ENCODE results near the gene PARPBP. TPM values are rescaled to one million over a fixed set of nuclear protein-coding genes. Genes with fewer than 3 reads are reported as not detected.

Gene PARPBP
- total RNA-seq, 1 experiment from 2014 or later, result 14.3 TPM

- intact Hi-C loops (cut with micrococcal nuclease; ENCODE audit: unreplicated experiment), result no loop called here
- Histone ChIP-seq H3K9me3 (ENCODE audit: control insufficient read depth, insufficient read depth, low read depth, low read length) (no peaks in the 10 kb centered on the region), H3K4me3 (ENCODE audit: low read depth in 2 of 2, low read length in 2 of 2) (no peak overlapping the region), H3K36me3 (ENCODE audit: control insufficient read depth, insufficient read depth, low read length) (no peaks in the 10 kb centered on the region), H3K27ac (ENCODE audit: low read length) (no peak overlapping the region), H3K4me1 (ENCODE audit: control insufficient read depth, insufficient read depth, low read length) (no peaks in the 10 kb centered on the region), H3K27me3 (ENCODE audit: control insufficient read depth, insufficient read depth, low read length) (no peaks in the 10 kb centered on the region; the same call in 1 of the 2 replicates)
- BruUV-seq (replicated peaks), result no TSS peak
- no peak for TF ChIP-seq SIN3A (IDR thresholded peaks at IDR 0.05; ENCODE audit: borderline replicate concordance, insufficient read depth, low read depth, low read length)
- TF ChIP-seq CTCF (IDR thresholded peaks at IDR 0.05), result no peak
- no peak for TF ChIP-seq POLR2AphosphoS5 (IDR thresholded peaks at IDR 0.05; ENCODE audit: low read depth, low read length)
- no peak for TF ChIP-seq REST (IDR thresholded peaks at IDR 0.05; ENCODE audit: insufficient read depth in 1 of 2, low read depth in 2 of 2, low read length in 1 of 2)
- no peak for TF ChIP-seq TCF7L2 (IDR thresholded peaks at IDR 0.05; ENCODE audit: low read depth, low read length)
- peak; percentile 13 for DNase-seq (ENCODE audit: low read depth, low spot score)
- in situ Hi-C loops (cut with HindIII; ENCODE audit: low pct_unique_long_range_greater_than_20kb, low sequenced_read_pairs), result no loop called here
- peak; percentile 53; the same call in 1 of the 2 replicates for ATAC-seq
- CTCF ChIA-PET, result no interaction called here
- POLR2A ChIA-PET, result no interaction called here
Observed at GRCh38 chr12:102215992-102216691, 96.2 kb downstream of the PARPBP start.

GRCh38 chr12:102220736-102221135 is 100.8 kb downstream of the PARPBP start:
- Histone ChIP-seq H3K9me3 (ENCODE audit: control insufficient read depth, insufficient read depth, low read depth, low read length) (no peaks in the 10 kb centered on the region), H3K36me3 (ENCODE audit: control insufficient read depth, insufficient read depth, low read length) (no peaks in the 10 kb centered on the region), H3K27ac (ENCODE audit: low read length) (no peak overlapping the region), H3K4me3 (ENCODE audit: low read depth in 2 of 2, low read length in 2 of 2) (no peak overlapping the region), H3K27me3 (ENCODE audit: control insufficient read depth, insufficient read depth, low read length) (peaks cover 3% of the 10 kb centered on the region; the same call in 1 of the 2 replicates), H3K4me1 (ENCODE audit: control insufficient read depth, insufficient read depth, low read length) (no peaks in the 10 kb centered on the region)
- DNase-seq (ENCODE audit: low read depth, low spot score), result no peak
- in situ Hi-C loops (cut with HindIII; ENCODE audit: low pct_unique_long_range_greater_than_20kb, low sequenced_read_pairs), result no loop called here
- intact Hi-C loops (cut with micrococcal nuclease; ENCODE audit: unreplicated experiment), result no loop called here
- POLR2A ChIA-PET, result no interaction called here
- no peak for ATAC-seq
- TF ChIP-seq SIN3A (IDR thresholded peaks at IDR 0.05; ENCODE audit: borderline replicate concordance, insufficient read depth, low read depth, low read length) (no peak), CTCF (IDR thresholded peaks at IDR 0.05) (no peak), REST (IDR thresholded peaks at IDR 0.05; ENCODE audit: insufficient read depth in 1 of 2, low read depth in 2 of 2, low read length in 1 of 2) (no peak), TCF7L2 (IDR thresholded peaks at IDR 0.05; ENCODE audit: low read depth, low read length) (no peak), POLR2AphosphoS5 (IDR thresholded peaks at IDR 0.05; ENCODE audit: low read depth, low read length) (no peak)
- BruUV-seq (replicated peaks), result no TSS peak
- CTCF ChIA-PET, result no interaction called here

All from Panc1 (cell line).